ENCODE data around the gene FBXL14. TPM values are rescaled to one million over a fixed set of nuclear protein-coding genes. Genes with fewer than 3 reads are reported as not detected.
A peak's percentile ranks its signal among the peaks of the same experiment; 100 is the strongest.

The FBXL14 gene
- total RNA-seq, 4 donors from 2014 or later, result 14.5 to 30.9 (median 21.4) TPM

GRCh38 chr12:1531654-1532374 is 62.6 kb downstream of the FBXL14 start:
- WGBS, 2 donors, result 50 to 53% methylated on average over 10 to 22 of the region's 26 CpGs
- no peak for DNase-seq

DNA sequence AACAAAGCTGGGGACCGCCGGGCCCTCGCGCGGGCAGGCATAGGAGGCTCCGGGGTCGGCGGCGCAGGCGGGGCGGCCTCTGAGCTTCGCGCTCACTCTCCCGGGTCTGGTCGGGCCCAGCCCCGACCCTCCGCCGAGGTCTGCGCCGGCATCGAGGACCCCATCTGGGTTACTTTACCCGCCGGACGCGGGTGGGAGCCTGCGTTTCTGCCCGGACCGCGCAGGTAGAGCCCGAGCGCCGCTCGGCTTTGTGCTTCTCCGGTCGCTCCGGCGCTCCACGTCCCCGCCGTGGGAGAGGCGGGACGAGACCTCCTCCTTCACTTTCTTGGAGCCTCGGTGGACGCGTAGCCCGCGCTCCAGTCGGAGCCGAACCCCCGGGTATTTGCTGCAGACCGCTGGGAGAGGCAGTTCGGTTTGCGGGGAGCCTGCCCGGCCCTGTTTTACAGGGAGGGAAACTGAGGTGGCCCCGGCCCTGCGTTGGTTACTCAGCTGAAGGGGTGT is 63.2 kb downstream of the FBXL14 start:
- Histone ChIP-seq H3K27ac (no peak overlapping the region), H3K27me3 (peaks cover 3% of the 10 kb centered on the region), H3K36me3 (no peaks in the 10 kb centered on the region), H3K9me3 (no peaks in the 10 kb centered on the region), H3K4me1 (peaks cover 0 to 13% of the 10 kb centered on the region in 2 donors), H3K4me3 (replicated peaks in 1 of 3) (peak overlapping the region in 1 of 3 donors; percentile 42)
- WGBS, 2 donors, result 0 to 10% methylated on average over 7 to 14 of the region's 56 CpGs
- TF ChIP-seq CTCF (IDR thresholded peaks at IDR 0.05), result no peak
- TF ChIP-seq POLR2A (IDR thresholded peaks at IDR 0.05), result no peak
- peak; percentile 9 to 18 for DNase-seq
- intact Hi-C loops (cut with DNase I), result no loop called here

More at GRCh38 chr12:1531654-1532374, 62.6 kb downstream of the FBXL14 start:
- H3K36me3 ChIP-seq, result no peaks in the 10 kb centered on the region
- H3K27ac ChIP-seq, result no peak overlapping the region
- no peak for TF ChIP-seq CTCF (IDR thresholded peaks at IDR 0.05)
- peak overlapping the region in 1 of 3 donors; percentile 42 for H3K4me3 ChIP-seq (replicated peaks in 1 of 3)
- H3K9me3 ChIP-seq, result no peaks in the 10 kb centered on the region
- peaks cover 3% of the 10 kb centered on the region for H3K27me3 ChIP-seq
- H3K4me1 ChIP-seq, result peaks cover 0 to 13% of the 10 kb centered on the region in 2 donors
- intact Hi-C loops (cut with DNase I), result no loop called here

GRCh38 chr12:1530592-1531152 is 63.7 kb downstream of the FBXL14 start:
- Histone ChIP-seq H3K4me3 (replicated peaks in 1 of 3) (peak overlapping the region in 1 of 3 donors; percentile 42), H3K27me3 (peaks cover 3% of the 10 kb centered on the region), H3K9me3 (no peaks in the 10 kb centered on the region), H3K36me3 (no peaks in the 10 kb centered on the region), H3K27ac (no peak overlapping the region), H3K4me1 (peaks cover 0 to 13% of the 10 kb centered on the region in 2 donors)
- intact Hi-C loops (cut with DNase I), result no loop called here
- 3% methylated on average over 6 of the region's 99 CpGs; no CpG with 5 or more reads in 1 of the 2 donors for WGBS, 2 donors
- peak in 1 of 2 donors; percentile 5 for DNase-seq
- no peak for TF ChIP-seq POLR2A (IDR thresholded peaks at IDR 0.05)
- TF ChIP-seq CTCF (IDR thresholded peaks at IDR 0.05), result no peak

DNA sequence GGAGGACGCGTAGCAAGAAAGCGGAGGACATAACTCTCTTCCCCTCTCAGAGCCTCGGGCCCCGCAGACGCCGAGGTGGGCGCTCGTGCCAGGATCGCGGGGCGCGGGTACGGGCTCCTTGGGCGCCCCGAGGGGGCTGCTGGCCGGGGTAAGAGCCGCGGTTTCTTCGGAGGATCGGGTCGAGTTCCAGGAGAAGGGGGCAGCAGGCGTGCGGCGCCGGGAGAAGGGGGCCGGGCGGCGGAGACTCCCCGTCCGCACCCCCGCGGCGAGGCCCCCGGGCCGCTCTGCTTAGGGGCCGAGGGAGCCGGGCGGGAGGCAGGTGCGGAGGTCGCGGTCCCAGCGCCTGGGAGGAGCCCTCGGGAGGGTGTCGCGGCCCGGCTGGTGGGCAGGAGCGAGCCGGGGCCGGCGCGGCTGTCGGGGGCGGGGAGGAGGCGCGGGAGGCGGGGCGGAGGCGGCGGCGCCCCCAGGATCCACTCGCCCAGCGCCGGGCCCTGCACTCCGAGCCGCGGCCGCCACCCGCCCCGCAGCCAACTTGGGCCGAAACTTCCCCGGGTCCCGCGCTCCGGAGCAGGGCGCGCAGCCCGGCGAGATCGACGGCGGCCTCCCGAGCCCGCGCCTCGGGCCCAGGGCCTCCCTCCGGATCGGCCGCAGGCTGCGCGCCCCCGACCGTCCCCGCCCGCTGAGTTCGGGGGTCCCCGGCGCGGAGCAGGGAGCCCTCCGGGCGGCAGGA is 64.4 kb downstream of the FBXL14 start:
- WGBS, 2 donors, result 6 to 8% methylated on average over 13 to 41 of the region's 101 CpGs
- intact Hi-C loops (cut with DNase I), result no loop called here
- peaks cover 3% of the 10 kb centered on the region for H3K27me3 ChIP-seq
- H3K27ac ChIP-seq, result no peak overlapping the region
- DNase-seq, result peak in 1 of 2 donors; percentile 13
- TF ChIP-seq POLR2A (IDR thresholded peaks at IDR 0.05) (no peak), CTCF (IDR thresholded peaks at IDR 0.05) (no peak)
- H3K4me1 ChIP-seq, result peaks cover 0 to 13% of the 10 kb centered on the region in 2 donors
- H3K36me3 ChIP-seq, result no peaks in the 10 kb centered on the region
- peak overlapping the region in 1 of 3 donors; percentile 31 for H3K4me3 ChIP-seq (replicated peaks in 1 of 3)
- H3K9me3 ChIP-seq, result no peaks in the 10 kb centered on the region
